Lower leg skin (tissue), 3 donors: ENCODE measurements around the gene PAX5.

ENCODE experiments used
- POLR2A ChIP-seq, 2 donors: fragments of 450-650 bp; IDR thresholded peaks; one replicate each; pipeline ENCODE4 v1.6.1; 2016 to 2017; ENCODE audit warnings: antibody characterized with exemption in 2 of 2, mild to moderate bottlenecking in 1 of 2, moderate library complexity in 1 of 2
- TF ChIP-seq, protein P1 (sequence below), 3 donors: fragments of 450-650 bp; IDR thresholded peaks; one replicate each; pipeline ENCODE4 v1.5.1; 2016; ENCODE audit warnings: antibody characterized with exemption in 3 of 3, mild to moderate bottlenecking in 3 of 3, moderate library complexity in 2 of 3

DNA sequence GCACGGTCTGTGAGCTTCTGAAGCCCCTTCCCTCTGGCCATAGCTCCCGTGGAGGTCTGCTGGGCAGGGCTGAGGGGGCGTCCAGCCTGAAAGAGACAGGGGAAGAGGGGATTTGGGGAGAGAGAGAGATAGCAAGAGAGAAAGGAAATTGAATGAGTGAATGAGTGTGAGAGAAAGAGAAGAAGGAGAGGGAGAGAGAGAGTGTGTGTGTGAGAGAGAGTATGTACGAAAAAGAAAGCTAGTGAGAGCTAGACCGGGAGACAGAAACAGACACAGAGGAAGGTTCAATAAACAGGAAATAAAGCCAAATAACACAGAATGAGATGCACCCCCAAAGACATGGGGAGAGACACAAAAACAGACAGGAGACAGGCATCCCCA, 37.4 kb downstream of the PAX5 start:
- TF ChIP-seq, protein P1, sequence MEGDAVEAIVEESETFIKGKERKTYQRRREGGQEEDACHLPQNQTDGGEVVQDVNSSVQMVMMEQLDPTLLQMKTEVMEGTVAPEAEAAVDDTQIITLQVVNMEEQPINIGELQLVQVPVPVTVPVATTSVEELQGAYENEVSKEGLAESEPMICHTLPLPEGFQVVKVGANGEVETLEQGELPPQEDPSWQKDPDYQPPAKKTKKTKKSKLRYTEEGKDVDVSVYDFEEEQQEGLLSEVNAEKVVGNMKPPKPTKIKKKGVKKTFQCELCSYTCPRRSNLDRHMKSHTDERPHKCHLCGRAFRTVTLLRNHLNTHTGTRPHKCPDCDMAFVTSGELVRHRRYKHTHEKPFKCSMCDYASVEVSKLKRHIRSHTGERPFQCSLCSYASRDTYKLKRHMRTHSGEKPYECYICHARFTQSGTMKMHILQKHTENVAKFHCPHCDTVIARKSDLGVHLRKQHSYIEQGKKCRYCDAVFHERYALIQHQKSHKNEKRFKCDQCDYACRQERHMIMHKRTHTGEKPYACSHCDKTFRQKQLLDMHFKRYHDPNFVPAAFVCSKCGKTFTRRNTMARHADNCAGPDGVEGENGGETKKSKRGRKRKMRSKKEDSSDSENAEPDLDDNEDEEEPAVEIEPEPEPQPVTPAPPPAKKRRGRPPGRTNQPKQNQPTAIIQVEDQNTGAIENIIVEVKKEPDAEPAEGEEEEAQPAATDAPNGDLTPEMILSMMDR (IDR thresholded peaks at IDR 0.05): no peak
- TF ChIP-seq POLR2A (IDR thresholded peaks at IDR 0.05): no peak
